RWPE1 (cell line): ENCODE measurements around the gene TTYH3.

Experiments used
- CTCF ChIA-PET: fragments of 350-600 bp; sonication (Branson Sonifier 250); formaldehyde crosslinking; extraction: SDS; loops from one replicate; lab custom pipeline; 2021; lab: Yijun Ruan, JAX
- POLR2A ChIA-PET: fragments of 400-600 bp; formaldehyde crosslinking; extraction: SDS; loops from one replicate; lab custom pipeline; 2020; ENCODE audit warnings: antibody characterized with exemption; ENCODE audit not compliant: low non-redundant PET; lab: Yijun Ruan, JAX
- DNase-seq: peaks from one replicate; pipeline ENCODE4 v3.0.0; 2012; ENCODE audit warnings: low spot score
- H3K27ac ChIP-seq: fragments of 450-650 bp; 2 replicates; pipeline ENCODE4 v1.5.1; 2017
- CTCF ChIP-seq: fragments of 450-650 bp; conservative IDR thresholded peaks from 2 replicates; pipeline ENCODE4 v1.5.1; 2017; ENCODE audit warnings: low read depth, mild to moderate bottlenecking

The TTYH3 gene

GRCh38 chr7:2698581-2699288, 66.9 kb downstream of the TTYH3 start:
- DNase-seq: no peak
- ChIA-PET CTCF (interaction anchor here (0.6 to 0.7 kb wide), 2 partner anchors 75 to 384 kb away, joined by 3 read pairs; no protein-coding TSS in a partner anchor), POLR2A (no interaction called here)
- TF ChIP-seq CTCF: no peak
- no peak overlapping the region for H3K27ac ChIP-seq

GRCh38 chr7:2699289-2699620, 67.5 kb downstream of the TTYH3 start:
- POLR2A ChIA-PET: no interaction called here
- DNase-seq: no peak
- no peak overlapping the region for H3K27ac ChIP-seq
- CTCF ChIA-PET: interaction anchor here (0.6 to 0.7 kb wide), 2 partner anchors 74 to 384 kb away, joined by 3 read pairs; no protein-coding TSS in a partner anchor
- no peak for TF ChIP-seq CTCF

- no peak overlapping the region for H3K27ac ChIP-seq
These were observed 68.5 kb downstream of the TTYH3 start for GRCh38 chr7:2700141-2700850.

GRCh38 chr7:2701424-2701823, 69.6 kb downstream of the TTYH3 start:
- no peak overlapping the region; the same call in 1 of the 2 replicates for H3K27ac ChIP-seq
- ChIA-PET CTCF (interaction anchor here (0.6 to 0.8 kb wide), 3 partner anchors 9 to 223 kb away, joined by 3 to 7 read pairs (median 3); no protein-coding TSS in a partner anchor), POLR2A (no interaction called here)
- TF ChIP-seq CTCF: no peak
- DNase-seq: no peak

More at GRCh38 chr7:2700141-2700850, 68.5 kb downstream of the TTYH3 start:
- no peak for DNase-seq
- no peak for TF ChIP-seq CTCF
- ChIA-PET POLR2A (interaction anchor here (0.6 kb wide), 1 partner anchor 14 kb away, joined by 5 read pairs; no protein-coding TSS in a partner anchor), CTCF (no interaction called here)

GRCh38 chr7:2701832-2702593, 70.2 kb downstream of the TTYH3 start:
- H3K27ac ChIP-seq: no peak overlapping the region; the same call in 1 of the 2 replicates
- CTCF ChIA-PET: interaction anchor here (0.6 to 0.8 kb wide), 3 partner anchors 9 to 223 kb away, joined by 3 to 7 read pairs (median 3); no protein-coding TSS in a partner anchor
- no peak for TF ChIP-seq CTCF
- POLR2A ChIA-PET: no interaction called here
- DNase-seq: peak; percentile 36

- no peak for DNase-seq
- POLR2A ChIA-PET: no interaction called here
- TF ChIP-seq CTCF: no peak
- CTCF ChIA-PET: no interaction called here
- no peak overlapping the region; the same call in 1 of the 2 replicates for H3K27ac ChIP-seq
These were observed 70.8 kb downstream of the TTYH3 start for GRCh38 chr7:2702594-2702957.
